ENCODE data around the gene PHF3.

Gene PHF3

GRCh38 chr6:63649269-63649668 is 13.7 kb downstream of the PHF3 start:
- TF ChIP-seq CTCF (conservative IDR thresholded peaks at IDR 0.05) (no peak), ZFX (IDR thresholded peaks at IDR 0.05) (no peak)

GRCh38 chr6:63649847-63650265 is 14.3 kb downstream of the PHF3 start:
- no peak for TF ChIP-seq ZFX (IDR thresholded peaks at IDR 0.05)
- TF ChIP-seq CTCF (conservative IDR thresholded peaks at IDR 0.05) = no peak
- H3K27ac ChIP-seq = no peak overlapping the region

More at GRCh38 chr6:63649269-63649668, 13.7 kb downstream of the PHF3 start:
- H3K27ac ChIP-seq = no peak overlapping the region

GRCh38 chr6:63652980-63653379 is 17.4 kb downstream of the PHF3 start:
- no peak overlapping the region for H3K27ac ChIP-seq
- TF ChIP-seq CTCF (conservative IDR thresholded peaks at IDR 0.05) (no peak), ZFX (IDR thresholded peaks at IDR 0.05) (no peak)

- TF ChIP-seq ZFX (IDR thresholded peaks at IDR 0.05) (no peak), CTCF (conservative IDR thresholded peaks at IDR 0.05) (no peak)
- H3K27ac ChIP-seq = no peak overlapping the region
These were observed 25.2 kb downstream of the PHF3 start for GRCh38 chr6:63660757-63661156.

DNA sequence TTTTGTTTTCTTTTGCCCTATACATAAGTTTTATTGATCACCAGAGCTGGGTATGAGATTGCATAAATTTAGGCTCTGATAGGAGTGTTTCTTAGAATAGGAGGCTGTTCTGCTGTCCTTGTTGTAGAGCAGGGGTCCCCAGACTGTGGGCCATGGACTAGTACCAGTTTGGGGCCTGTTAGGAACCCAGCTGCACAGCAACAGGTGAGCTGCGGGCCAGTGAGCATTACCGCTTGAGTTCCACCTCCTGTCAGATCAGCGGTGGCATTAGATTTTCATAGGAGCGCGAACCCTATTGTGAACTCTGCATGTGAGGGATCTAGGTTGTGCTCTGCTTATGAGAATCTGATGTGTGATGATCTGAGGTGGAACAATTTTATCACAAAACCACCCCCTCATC is 26.2 kb downstream of the PHF3 start:
- H3K27ac ChIP-seq = no peak overlapping the region
- no peak for TF ChIP-seq ZFX (IDR thresholded peaks at IDR 0.05)
- no peak for TF ChIP-seq CTCF (conservative IDR thresholded peaks at IDR 0.05)

GRCh38 chr6:63663147-63663955 is 27.7 kb downstream of the PHF3 start:
- no peak overlapping the region for H3K27ac ChIP-seq
- TF ChIP-seq CTCF (conservative IDR thresholded peaks at IDR 0.05) (no peak), ZFX (IDR thresholded peaks at IDR 0.05) (no peak)

DNA sequence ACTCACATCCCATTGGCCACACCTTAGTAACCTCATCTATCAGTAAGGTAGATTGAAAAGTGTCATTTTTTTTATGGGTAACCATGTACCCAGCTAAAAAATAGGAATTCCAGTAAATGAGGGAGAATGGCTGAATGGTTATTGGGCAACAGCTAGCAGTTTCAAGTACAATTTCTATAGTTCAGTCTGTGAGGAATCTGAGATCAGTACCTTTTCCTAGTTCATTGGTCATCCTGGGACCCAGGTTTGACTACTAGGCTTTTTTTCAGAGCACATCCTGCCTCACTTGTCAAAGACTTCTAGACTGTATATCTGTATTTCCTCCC is 28.3 kb downstream of the PHF3 start:
- TF ChIP-seq CTCF (conservative IDR thresholded peaks at IDR 0.05) (no peak), ZFX (IDR thresholded peaks at IDR 0.05) (no peak)
- no peak overlapping the region for H3K27ac ChIP-seq

Measured in C4-2B (cell line).